ENCODE results near the gene CNTNAP3.
"Not testable (repeated sequence)": the region's sequence is repeated elsewhere in the genome, so short reads cannot be mapped to it uniquely, and the experiment has no call there.

- TF ChIP-seq CTCF, POLR2A (IDR thresholded peaks at IDR 0.05): not testable (repeated sequence)
Measured at GRCh38 chr9:39157714-39158113, 130.3 kb downstream of the CNTNAP3 start.
